DMS53 treated with DMSO at 0.1 percent for 48 hours (cell line): ENCODE measurements around the gene EIF4EBP3.
A peak's percentile ranks its signal among the peaks of the same experiment; 100 is the strongest.

Experiments used
- DNase-seq: peaks from one replicate; lab custom pipeline; 2025; ENCODE audit not compliant: unreplicated experiment; lab: John Stamatoyannopoulos, UW

The EIF4EBP3 gene

DNA sequence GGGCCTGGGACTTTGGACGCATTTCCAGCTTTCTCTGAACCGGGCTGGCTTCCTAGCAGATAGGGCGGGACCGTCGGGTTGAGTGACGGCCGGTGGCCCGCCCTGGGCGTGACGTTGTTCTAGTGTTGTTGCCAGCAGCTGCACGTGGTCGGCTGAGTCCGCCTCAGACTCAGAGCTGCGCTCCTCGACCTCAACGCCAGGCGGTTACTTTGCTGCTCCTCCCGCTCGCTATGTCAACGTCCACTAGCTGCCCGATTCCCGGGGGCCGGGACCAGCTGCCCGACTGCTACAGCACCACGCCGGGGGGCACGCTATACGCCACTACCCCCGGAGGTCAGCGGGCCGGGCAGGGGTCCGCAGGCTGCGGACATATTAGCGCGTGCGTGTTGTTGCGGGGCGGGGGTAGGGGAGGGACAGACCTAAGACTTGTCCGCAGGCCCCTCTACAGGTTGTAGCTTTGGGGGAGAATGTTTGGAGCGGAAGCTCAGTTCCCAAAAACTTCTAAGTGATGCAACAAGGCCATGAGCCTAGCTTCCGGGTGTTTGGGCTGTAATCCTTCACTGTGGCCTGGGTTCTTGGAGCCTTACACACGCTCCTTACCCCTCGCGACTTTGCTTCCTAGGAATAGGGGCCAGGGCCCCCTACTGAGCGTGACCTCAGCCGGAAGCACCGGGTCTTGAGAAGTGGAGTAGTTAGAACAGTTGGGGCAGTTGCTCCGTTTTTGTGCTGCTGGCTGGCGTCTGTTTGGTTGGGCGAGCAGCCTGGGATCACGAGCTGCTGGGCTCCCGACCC lies at the start of gene EIF4EBP3:
EIF4EBP3 (plus strand) TSS at position 155 of the 792 bp plus-strand sequence; CDS start at position 231, 76 bp downstream.
- peak; percentile 95 for DNase-seq

DNA sequence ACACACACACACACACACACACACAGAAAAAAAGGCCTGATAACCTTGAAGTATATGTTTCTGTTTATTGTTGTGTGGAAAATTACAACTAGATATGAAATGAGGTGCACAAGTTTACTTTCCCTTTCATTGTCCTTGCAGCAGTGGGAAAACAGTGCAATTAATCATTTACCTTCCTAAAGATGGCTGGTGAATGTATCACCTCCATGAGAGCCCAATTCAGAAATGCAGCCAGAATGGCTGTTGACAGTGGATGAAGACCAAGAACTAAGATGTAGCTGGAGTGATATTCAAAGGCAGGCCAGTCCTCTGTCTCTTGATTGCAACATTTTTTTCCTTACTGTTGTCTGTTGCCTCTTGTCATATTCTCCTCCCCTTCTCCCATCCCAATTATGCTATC lies 49.6 kb upstream of the EIF4EBP3 start:
- peak; percentile 45 for DNase-seq

DNA sequence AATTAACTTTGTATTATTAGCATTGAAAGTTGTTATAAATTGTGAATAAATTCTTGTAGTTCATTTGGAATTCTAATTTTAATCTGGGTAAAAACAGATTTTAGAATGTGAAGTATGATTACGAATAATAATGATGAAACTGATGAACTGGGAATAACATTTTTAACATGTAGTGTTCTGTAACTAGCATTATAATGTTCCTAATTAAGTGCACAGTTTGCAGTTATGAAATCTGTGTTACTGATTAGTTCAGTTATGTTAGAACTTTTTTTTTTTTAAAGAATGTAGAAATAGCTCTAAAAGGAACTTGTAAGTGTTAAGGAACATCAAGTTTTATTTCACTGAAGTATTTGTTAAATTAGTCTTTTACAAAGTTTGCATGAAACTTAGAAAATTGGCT lies 48.9 kb upstream of the EIF4EBP3 start:
- DNase-seq: no peak

DNA sequence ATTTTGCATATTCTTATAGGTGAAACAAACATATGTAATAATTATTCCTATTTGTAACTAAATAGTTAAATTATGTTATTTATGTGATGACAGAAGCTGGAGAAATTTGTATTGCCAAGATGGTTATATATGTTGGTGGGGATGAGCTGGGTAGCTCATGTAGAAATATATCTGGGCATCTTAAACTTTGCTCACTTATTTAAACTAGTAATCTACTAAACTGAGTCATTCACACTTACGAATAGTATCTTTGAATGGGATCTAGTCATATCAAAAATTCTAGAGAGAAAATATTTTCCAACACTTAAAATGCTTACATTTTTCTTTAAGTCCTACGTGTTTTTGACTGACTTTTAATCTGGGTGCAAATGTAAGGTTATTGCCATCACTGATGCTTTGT lies 44.6 kb upstream of the EIF4EBP3 start:
- no peak for DNase-seq

DNA sequence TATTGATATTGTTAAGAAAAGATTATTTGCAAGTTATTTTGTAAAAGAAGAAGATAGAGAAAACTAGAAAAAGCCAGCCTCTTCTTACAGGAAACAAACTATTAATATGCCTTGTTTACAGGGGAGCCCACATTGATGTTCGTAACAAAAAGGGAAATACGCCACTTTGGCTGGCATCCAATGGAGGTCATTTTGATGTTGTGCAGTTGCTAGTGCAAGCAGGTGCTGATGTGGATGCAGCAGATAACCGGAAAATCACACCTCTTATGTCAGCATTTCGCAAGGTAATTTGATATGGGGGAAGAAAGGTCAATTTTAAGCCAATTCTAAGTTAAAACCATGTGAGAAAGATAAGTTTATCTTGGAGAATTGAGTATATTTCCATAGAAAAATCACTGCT lies 37.6 kb upstream of the EIF4EBP3 start:
- no peak for DNase-seq

DNA sequence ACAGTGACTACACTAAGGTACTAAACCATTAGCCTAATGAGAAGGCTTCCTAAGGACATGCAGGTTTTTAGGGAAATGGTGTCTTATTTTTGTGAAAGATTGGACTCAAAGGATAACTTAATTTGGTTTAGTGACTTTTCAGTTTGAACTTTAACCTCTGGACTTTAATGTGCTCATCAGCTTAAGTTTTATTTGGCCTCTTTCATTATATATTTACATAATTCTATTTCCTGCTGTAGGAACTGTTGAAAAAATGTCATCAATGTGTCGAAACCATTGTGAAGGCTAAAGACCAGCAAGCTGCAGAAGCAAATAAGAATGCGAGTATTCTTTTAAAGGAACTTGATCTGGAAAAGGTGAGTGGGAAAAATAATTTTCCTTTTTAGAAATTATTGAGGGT lies 34.3 kb upstream of the EIF4EBP3 start:
- no peak for DNase-seq

DNA sequence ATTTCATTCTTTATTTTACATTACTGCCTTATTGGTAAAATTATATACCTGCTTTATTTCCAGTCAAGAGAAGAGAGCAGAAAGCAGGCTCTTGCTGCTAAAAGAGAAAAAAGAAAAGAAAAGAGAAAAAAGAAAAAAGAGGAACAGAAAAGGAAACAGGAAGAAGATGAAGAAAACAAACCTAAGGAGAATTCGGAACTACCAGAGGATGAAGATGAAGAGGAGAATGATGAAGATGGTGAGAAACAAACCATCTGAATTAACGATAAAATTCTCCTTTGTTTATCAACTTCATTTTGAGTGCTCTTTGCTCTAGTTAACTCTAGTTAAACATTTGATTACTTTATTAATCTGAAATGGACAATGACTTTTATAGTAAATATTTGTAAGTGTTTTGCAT lies 23.5 kb upstream of the EIF4EBP3 start:
- no peak for DNase-seq

DNA sequence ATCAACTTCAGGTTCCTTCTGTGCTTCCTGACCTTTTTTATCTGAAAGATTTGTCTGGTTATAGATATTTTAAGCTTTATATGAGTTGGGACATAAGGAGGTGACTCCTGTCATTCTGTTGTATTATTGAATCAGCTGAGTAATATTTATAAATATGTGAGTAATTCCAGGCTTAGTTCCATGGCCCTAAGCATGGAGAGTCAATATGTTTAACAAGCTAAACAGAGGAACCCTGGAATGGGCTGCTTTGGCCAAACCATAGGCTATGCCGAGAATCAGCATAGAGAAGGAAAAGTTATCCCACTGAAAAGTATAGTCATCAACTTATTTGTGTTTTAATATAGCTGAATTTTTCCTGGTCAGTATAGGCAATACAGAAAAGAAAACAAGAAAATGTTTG lies 7.2 kb upstream of the EIF4EBP3 start:
- DNase-seq: no peak

DNA sequence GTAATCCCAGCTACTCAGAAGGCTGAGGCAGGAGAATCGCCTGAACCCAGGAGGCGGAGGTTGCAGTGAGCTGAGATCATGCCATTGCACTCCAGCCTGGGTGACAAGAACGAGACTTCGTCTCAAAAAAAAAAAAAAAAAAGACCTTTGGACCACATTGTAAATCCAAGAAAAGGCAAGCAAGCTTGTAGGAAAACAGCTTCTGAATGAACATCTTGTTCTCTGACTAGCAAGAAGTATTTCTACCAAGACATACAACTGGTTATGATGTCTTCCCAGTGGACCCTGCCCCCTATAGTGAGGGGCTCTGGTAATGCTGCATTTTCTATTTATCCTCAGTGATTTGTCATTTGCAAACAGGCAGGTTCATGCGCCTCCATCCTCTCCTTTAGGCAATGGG lies 4.5 kb upstream of the EIF4EBP3 start:
- no peak for DNase-seq

DNA sequence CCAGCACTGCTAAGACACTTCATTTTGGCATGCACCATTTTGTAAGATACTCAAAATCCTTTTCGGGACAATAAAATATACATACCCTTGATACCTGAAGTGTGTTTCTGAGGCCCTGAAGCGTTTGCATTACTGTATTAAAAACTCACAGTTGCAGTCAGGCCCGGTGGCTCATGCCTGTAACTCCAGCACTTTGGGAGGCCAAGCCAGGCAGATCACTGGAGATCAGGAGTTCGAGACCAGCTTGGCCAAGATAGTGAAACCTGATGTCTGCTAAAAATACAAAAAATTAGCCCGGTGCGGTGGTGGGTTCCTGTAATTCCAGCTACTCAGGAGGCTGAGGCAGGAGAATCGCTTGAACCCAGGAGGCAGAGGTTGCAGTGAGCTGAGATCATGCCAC lies 2.5 kb upstream of the EIF4EBP3 start:
- DNase-seq: no peak

DNA sequence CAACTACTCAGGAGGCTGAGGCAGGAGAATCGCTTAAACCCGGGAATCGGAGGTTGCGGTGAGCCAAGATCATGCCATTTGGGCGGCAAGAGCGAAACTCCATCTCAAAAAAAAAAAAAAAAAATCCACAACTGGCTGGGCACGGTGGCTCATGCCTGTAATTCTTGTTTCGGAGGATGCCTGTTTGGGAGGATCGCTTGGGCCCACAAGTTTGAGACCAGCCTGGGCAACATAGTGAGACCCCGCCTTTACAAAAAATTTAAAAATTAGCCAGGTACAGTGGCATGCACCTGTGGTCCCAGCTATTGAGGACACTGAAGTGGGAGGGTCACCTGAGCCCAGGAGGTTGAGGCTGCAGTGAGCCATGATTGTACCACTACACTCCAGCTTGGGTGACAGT lies 1.9 kb upstream of the EIF4EBP3 start:
- DNase-seq: no peak

DNA sequence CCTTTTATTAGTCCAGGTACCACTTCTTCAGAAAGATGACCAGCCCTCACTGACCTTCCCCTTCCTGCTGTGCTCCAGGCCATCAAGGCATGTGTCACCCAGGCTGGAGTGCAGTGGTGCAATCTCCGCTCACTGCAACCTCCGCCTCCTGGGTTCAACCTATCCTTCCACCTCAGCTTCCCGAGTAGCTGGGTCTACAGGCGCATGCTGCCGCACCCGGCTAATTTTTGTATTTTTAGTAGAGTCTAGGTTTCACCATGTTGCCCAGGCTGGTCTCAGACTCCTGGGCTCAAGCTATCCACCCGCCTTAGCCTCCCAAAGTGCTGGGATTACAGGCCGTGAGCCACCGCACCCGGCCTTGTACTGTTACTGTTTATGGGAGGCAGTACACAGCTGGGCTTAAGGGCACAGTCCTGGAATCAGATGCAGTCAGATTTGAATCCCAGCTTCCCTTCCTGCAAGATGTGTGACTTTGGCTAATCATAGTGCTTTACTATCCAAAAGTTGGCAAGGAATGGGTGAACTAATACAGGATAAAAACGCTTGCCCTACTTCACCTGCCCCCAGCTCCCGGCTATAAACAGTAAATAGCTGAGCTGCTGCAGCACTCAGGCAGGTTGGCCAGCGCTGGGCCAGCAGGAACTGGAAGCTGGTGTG lies 483 bp upstream of the EIF4EBP3 start:
- DNase-seq: no peak

DNA sequence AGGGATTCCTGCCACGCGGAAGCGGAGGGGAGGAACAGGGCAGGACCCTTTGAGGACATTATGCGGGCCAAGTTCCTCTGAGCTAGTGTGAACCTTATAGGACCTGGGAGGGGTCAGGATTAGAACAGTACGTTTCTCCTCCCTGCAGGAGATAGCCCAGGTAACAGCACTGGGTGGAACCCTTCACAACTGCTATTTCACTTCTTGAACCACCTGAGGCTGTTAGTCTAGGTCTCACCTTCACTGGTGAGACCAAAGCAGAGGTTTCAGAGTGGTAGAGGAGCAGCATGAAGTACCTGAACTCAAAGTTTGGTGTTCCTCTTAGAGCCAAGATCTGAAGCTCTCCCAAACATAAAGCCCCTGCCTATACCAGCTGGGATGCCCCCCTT lies 832 bp downstream of the EIF4EBP3 start:
- no peak for DNase-seq

DNA sequence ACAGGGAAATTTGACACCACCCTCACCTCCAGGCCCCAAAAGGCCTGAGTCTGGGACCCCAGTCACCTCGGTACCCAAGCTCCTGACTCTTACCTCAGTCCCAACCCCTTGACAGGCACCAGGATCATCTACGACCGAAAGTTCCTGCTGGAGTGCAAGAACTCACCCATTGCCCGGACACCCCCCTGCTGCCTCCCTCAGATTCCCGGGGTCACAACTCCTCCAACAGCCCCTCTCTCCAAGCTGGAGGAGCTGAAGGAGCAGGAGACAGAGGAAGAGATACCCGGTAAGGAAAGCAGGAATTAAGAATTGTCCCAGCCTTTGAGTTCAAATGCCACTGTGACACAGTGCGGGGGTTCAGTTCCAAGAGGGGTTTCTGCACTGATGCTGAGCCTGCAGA lies 1.3 kb downstream of the EIF4EBP3 start:
- DNase-seq: no peak

DNA sequence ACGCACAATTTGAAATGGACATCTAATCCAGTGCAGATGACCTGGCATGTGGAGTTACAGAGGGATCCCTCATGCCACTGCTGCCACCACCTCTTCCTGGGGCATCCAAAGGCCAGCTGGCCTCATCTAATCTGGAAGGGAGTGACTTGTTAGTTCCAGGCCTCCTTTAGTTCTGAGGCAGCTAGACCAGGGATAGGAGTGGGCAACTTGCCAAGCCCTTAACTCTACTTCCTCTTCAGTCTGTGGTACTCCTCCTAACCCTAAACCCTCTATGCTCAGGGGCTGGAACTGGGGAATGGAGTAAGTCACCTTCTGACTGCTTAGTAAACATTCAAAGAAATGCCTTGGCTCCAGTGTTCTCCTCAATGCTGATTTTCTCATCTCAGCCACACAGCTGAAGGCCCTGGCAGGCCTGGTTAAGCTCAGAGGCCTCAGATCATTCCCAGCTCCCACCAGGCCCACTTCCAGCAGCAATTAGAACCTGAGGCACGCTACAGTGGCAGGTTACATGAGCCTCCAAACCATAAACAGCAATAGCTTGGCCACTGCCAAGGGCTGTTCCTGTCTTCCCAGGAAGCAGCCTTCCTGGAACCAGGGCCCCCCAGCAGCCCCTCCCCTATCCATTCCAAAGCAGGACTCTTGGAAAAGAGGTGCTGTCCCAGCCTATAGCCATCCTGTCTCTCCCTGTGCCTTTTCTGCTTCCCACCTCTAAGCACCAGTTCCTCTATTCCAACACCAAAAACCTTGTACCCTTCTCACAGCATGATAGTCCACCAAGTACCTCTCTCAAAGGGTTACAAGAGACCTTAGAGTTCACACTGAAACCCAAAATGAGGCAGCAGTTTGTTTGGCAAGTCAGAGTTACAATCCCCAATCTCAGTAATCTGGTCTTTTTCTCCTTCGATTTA lies 2.0 kb downstream of the EIF4EBP3 start:
- peak; percentile 39 for DNase-seq

DNA sequence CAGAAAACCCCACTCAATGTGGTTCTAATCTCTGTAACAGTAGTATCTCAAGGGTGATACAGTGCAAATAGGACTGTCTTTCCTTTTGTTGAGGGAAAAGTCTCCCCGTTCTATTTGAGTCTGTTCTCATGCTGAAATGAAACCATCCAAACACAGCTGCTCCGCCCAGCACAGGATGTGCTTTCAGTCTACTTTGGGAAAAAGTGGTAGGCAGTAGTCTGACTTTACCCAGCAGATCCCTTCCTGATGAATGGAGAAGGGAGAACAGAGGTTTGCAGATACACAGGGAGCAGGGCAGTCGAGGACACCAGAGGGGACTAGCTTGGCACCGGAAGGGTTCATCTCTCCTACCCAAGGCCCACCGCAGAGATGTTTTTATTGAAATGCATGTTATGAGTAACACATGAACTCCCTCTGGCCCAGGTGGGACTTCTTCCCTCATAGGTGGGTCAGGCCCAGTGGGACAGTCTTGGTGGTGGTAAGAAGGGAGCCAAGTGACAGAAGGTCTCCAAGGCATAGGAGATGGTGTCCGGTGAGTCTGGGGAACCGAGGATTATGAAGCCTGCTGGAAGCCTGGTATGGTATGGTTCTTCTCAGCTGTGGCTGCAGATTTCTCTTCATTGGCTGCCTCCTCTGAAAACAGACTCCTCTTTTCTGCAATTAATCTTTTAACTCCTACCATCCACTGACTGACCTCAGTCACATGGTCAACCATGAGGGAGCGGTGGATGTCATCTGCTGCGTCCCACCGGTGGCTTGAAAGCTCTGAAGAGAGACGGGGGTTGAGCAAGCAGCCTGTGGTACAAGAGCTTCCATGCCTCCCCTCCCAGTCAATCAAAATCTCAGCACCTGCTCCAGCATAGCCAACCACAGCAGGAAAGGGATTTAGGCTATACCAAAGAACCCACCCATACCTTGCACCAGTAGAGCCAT lies 3.0 kb downstream of the EIF4EBP3 start:
- no peak for DNase-seq

DNA sequence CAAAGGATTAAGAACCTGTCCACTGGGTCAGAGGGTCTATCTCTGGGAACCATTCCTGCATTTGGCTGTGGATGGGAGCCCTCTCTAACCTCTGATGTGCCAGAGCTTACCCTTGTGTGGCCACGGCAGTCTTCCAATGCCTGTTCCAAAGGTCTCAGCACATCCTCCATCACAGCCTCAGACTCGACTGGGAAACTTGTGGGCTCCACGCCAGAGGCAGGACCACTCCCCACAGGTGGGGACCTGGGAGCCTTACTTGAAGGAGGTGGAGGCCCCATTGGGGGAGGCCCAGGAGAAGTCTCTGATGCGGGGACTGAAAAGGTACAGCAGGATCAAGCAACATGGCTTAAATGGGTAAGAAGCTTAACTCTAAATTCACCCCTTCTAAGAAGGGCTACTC lies 4.4 kb downstream of the EIF4EBP3 start:
- DNase-seq: no peak

DNA sequence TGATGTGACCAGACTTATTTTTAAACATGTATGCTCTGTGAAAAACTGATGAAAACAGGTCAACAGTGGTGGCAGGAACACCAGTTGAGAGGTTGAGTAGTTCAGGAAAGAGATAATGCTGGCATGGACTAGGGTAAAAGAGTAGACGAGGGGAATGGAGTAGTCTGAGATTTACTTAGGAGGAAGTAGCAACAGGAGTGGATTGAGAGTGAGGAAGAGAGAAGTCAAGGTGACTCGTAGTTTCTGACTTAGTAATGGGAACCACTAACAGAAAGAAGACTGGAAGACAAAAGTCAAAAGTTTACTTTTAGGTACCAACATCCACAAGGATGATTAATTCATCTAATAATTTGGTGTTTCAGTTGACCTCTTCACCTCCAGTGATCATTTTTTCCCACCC lies 6.2 kb downstream of the EIF4EBP3 start:
- no peak for DNase-seq

DNA sequence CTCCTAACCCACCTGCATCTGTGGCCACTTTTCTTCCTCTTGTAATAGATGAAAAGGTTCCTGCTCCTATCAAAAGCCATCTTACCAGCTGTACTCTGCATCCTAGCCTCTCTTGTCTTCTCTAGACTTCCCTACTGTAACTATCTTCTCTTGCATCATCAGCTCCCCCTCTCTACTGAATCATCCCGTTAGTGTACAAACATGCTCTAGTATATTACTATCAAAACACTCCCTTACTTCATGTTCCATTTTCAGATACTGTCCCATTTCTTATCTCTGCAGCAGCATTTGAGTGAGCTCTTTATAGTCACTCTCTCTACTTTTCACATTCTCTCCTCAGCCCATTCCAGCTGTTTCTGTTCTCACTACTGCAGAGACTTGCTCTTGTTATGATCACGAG lies 7.0 kb downstream of the EIF4EBP3 start:
- DNase-seq: no peak

DNA sequence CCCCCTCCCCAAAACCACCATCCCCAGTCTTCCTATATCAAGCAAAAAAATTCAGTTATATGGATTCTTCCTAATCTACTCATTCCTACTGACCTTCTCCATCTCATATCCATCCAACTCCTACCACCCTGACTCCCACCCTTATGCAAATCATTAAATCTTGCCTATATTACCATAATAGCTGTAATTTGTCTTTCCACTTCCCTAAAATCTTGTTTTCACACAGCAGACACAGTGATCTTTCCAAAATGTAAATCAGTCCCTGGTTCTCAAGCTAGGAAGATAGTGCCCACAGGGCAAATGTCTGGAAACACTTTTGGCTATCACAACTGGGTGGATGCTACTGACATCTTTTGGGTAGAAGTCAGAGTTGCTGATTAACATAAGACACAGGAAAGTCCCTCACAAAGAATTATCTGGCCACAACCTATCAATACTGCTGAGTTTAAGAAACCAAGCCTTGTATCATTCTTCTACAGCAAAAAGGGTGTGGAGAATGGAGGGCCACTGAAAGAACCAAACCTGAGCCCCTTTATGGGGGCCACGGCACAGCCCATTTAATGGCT lies 8.4 kb downstream of the EIF4EBP3 start:
- no peak for DNase-seq
